Measurements from ENCODE around the gene GLYR1. TPM values are rescaled to one million over a fixed set of nuclear protein-coding genes. Genes with fewer than 3 reads are reported as not detected.
A peak's percentile ranks its signal among the peaks of the same experiment; 100 is the strongest.

The GLYR1 gene
- total RNA-seq, 1 experiment from 2014 or later: 111 TPM

DNA sequence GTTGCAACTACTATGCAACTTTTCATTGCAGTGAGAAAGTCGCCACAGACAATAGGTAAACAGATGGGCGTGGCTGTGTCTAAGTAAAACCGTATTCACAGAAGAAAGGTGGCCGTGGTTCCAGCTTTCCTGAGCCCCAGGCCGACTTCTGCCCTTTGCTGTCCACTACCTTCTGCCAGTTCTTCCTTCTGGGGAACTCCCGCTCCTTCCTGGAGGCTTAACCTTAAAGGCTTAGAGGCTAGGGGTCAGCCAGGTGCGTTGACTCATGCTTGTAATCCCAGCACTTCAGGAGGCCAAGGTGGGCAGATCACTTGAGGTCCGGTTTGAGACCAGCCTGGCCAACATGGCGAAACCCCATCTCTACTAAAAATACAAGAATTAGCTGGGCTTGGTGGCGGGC lies 56.8 kb downstream of the GLYR1 start:
- Histone ChIP-seq H3K4me3 (ENCODE audit: low read depth in 2 of 2, low read length in 2 of 2) (no peak overlapping the region), H3K27ac (ENCODE audit: low read length) (no peak overlapping the region), H3K4me1 (ENCODE audit: control insufficient read depth, insufficient read depth, low read length) (peaks cover 8% of the 10 kb centered on the region; the same call in 1 of the 2 replicates), H3K36me3 (ENCODE audit: control insufficient read depth, insufficient read depth, low read length) (no peaks in the 10 kb centered on the region), H3K9me3 (ENCODE audit: control insufficient read depth, insufficient read depth, low read depth, low read length) (no peaks in the 10 kb centered on the region), H3K27me3 (ENCODE audit: control insufficient read depth, insufficient read depth, low read length) (no peaks in the 10 kb centered on the region)
- ChIA-PET POLR2A (no interaction called here), CTCF (no interaction called here)
- DNase-seq (ENCODE audit: low read depth, low spot score): no peak
- TF ChIP-seq, protein P1, sequence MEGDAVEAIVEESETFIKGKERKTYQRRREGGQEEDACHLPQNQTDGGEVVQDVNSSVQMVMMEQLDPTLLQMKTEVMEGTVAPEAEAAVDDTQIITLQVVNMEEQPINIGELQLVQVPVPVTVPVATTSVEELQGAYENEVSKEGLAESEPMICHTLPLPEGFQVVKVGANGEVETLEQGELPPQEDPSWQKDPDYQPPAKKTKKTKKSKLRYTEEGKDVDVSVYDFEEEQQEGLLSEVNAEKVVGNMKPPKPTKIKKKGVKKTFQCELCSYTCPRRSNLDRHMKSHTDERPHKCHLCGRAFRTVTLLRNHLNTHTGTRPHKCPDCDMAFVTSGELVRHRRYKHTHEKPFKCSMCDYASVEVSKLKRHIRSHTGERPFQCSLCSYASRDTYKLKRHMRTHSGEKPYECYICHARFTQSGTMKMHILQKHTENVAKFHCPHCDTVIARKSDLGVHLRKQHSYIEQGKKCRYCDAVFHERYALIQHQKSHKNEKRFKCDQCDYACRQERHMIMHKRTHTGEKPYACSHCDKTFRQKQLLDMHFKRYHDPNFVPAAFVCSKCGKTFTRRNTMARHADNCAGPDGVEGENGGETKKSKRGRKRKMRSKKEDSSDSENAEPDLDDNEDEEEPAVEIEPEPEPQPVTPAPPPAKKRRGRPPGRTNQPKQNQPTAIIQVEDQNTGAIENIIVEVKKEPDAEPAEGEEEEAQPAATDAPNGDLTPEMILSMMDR (IDR thresholded peaks at IDR 0.05): no peak
- TF ChIP-seq POLR2AphosphoS5 (IDR thresholded peaks at IDR 0.05; ENCODE audit: low read depth, low read length) (no peak), SIN3A (IDR thresholded peaks at IDR 0.05; ENCODE audit: borderline replicate concordance, insufficient read depth, low read depth, low read length) (no peak), TCF7L2 (IDR thresholded peaks at IDR 0.05; ENCODE audit: low read depth, low read length) (no peak)
- TF ChIP-seq, protein P2, sequence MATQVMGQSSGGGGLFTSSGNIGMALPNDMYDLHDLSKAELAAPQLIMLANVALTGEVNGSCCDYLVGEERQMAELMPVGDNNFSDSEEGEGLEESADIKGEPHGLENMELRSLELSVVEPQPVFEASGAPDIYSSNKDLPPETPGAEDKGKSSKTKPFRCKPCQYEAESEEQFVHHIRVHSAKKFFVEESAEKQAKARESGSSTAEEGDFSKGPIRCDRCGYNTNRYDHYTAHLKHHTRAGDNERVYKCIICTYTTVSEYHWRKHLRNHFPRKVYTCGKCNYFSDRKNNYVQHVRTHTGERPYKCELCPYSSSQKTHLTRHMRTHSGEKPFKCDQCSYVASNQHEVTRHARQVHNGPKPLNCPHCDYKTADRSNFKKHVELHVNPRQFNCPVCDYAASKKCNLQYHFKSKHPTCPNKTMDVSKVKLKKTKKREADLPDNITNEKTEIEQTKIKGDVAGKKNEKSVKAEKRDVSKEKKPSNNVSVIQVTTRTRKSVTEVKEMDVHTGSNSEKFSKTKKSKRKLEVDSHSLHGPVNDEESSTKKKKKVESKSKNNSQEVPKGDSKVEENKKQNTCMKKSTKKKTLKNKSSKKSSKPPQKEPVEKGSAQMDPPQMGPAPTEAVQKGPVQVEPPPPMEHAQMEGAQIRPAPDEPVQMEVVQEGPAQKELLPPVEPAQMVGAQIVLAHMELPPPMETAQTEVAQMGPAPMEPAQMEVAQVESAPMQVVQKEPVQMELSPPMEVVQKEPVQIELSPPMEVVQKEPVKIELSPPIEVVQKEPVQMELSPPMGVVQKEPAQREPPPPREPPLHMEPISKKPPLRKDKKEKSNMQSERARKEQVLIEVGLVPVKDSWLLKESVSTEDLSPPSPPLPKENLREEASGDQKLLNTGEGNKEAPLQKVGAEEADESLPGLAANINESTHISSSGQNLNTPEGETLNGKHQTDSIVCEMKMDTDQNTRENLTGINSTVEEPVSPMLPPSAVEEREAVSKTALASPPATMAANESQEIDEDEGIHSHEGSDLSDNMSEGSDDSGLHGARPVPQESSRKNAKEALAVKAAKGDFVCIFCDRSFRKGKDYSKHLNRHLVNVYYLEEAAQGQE (IDR thresholded peaks at IDR 0.05; ENCODE audit: insufficient read depth in 1 of 2, low read depth in 2 of 2, low read length in 1 of 2): no peak
- in situ Hi-C loops (cut with HindIII; ENCODE audit: low pct_unique_long_range_greater_than_20kb, low sequenced_read_pairs) (no loop called here), intact Hi-C loops (cut with micrococcal nuclease; ENCODE audit: unreplicated experiment) (no loop called here)
- no TSS peak for BruUV-seq (replicated peaks)
- ATAC-seq: no peak

DNA sequence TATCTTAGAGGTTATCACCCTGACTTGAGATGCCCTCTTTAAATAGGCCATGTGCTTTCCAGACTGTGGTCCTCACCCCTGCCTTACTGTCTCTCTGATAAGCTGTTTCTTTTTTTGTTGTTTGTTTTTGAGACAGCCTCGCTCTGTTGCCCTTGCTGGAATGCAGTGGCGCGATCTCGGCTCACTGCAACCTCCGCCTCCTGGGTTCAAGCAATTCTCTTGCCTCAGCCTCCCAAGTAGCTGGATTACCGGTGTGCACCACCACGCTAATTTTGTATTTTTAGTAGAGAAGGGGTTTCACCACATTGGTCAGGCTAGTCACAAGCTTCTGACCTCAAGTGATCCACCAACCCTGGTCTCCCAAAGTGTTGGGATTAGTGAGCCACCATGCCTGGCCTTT lies 58.2 kb downstream of the GLYR1 start:
- Histone ChIP-seq H3K36me3 (ENCODE audit: control insufficient read depth, insufficient read depth, low read length) (no peaks in the 10 kb centered on the region), H3K9me3 (ENCODE audit: control insufficient read depth, insufficient read depth, low read depth, low read length) (no peaks in the 10 kb centered on the region), H3K4me1 (ENCODE audit: control insufficient read depth, insufficient read depth, low read length) (peaks cover 8% of the 10 kb centered on the region; the same call in 1 of the 2 replicates), H3K27ac (ENCODE audit: low read length) (no peak overlapping the region), H3K4me3 (ENCODE audit: low read depth in 2 of 2, low read length in 2 of 2) (no peak overlapping the region), H3K27me3 (ENCODE audit: control insufficient read depth, insufficient read depth, low read length) (no peaks in the 10 kb centered on the region)
- ChIA-PET CTCF (interaction anchor here (0.6 kb wide), 1 partner anchor 198 kb away, joined by 7 read pairs; no protein-coding TSS in a partner anchor), POLR2A (interaction anchor here (0.6 kb wide), 1 partner anchor 27 kb away, joined by 6 read pairs; no protein-coding TSS in a partner anchor)
- no peak for DNase-seq (ENCODE audit: low read depth, low spot score)
- in situ Hi-C loops (cut with HindIII; ENCODE audit: low pct_unique_long_range_greater_than_20kb, low sequenced_read_pairs): no loop called here
- intact Hi-C loops (cut with micrococcal nuclease; ENCODE audit: unreplicated experiment): no loop called here
- BruUV-seq (replicated peaks): no TSS peak
- ATAC-seq: 0 out of 2 replicates have a peak, but pooled peaks have one; percentile 7
- TF ChIP-seq POLR2AphosphoS5 (IDR thresholded peaks at IDR 0.05; ENCODE audit: low read depth, low read length) (no peak), TCF7L2 (IDR thresholded peaks at IDR 0.05; ENCODE audit: low read depth, low read length) (no peak), SIN3A (IDR thresholded peaks at IDR 0.05; ENCODE audit: borderline replicate concordance, insufficient read depth, low read depth, low read length) (no peak)
- TF ChIP-seq, protein P1 (IDR thresholded peaks at IDR 0.05): no peak
- TF ChIP-seq, protein P2 (IDR thresholded peaks at IDR 0.05; ENCODE audit: insufficient read depth in 1 of 2, low read depth in 2 of 2, low read length in 1 of 2): no peak
